Measurements from ENCODE around the gene TEX36.
"Not testable (repeated sequence)": the region's sequence is repeated elsewhere in the genome, so short reads cannot be mapped to it uniquely, and the experiment has no call there.

TEX36 gene

DNA sequence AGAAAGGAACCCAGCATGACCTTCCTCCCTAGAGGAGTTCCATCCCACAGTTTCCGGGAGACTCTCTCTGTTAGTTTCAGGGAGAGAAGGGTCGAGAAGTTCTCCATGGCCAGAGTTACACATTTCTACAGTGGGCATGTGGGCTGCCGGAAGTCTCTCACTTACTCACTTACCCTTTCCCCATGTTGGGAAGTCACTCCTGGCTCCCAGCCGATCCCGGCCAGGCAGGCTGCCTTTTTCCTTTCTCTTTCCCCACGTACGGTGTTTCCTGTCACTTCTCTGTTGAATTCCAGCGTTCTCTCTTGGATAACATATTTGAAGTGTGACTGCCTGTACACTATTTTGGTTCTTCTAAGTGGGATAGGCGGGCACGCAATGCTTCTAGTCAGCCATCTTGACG is 3.5 kb downstream of the TEX36 start:
- Mint-ChIP-seq H3K36me3 (ENCODE audit: low read depth) (no peaks in the 10 kb centered on the region), H3K4me3 (no peak overlapping the region), H3K4me1 (ENCODE audit: low read depth) (no peaks in the 10 kb centered on the region), H3K27ac (no peak overlapping the region), H3K9me3 (peaks cover 47% of the 10 kb centered on the region), H3K27me3 (peaks cover 4% of the 10 kb centered on the region)
- intact Hi-C loops (cut with micrococcal nuclease): no loop called here

DNA sequence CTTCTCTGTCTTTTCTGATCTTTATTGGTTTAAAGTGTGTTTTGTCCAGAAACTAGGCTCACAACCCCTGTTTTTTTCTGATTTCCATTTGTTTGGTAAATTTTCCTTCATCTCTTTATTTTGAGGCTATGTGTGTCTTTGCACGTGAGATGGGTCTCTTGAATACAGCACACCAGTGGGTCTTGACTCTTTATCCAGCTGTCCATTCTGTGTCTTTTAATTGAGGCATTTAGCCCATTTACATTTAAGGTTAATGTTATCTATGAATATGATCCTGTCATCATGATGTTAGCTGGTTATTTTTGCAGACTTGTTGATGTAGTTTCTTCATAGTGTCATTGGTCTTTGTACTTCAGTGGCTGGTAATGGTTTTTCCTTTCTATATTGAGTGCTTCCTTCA is 10.1 kb downstream of the TEX36 start:
- no peaks in the 10 kb centered on the region for H3K27me3 Mint-ChIP-seq
- no peak overlapping the region for H3K4me3 Mint-ChIP-seq
- H3K4me1 Mint-ChIP-seq (ENCODE audit: low read depth): no peaks in the 10 kb centered on the region
- H3K9me3 Mint-ChIP-seq: peaks cover 53% of the 10 kb centered on the region
- H3K36me3 Mint-ChIP-seq (ENCODE audit: low read depth): no peaks in the 10 kb centered on the region
- intact Hi-C loops (cut with micrococcal nuclease): no loop called here
- H3K27ac Mint-ChIP-seq: no peak overlapping the region

DNA sequence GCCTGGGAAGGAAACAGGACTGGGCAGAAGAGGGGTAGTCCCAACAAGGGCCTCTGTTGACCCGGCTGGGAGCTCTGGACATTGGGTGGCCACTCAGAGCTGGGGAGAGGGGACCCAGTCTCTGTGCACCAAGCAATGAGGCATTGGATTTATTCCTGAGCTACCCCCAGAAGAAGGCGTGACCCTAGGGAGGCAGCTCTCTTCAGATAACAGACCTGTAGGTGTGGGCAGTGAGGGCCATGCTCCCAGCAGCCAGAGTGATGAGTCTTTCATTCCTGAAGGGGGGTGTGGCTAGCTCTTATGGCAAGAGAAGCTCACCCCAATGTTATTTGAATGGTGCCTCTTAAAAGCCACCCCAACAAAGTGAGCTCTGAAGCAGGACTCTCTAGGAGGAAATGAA is 20.4 kb downstream of the TEX36 start:
- Mint-ChIP-seq H3K4me1 (ENCODE audit: low read depth) (no peaks in the 10 kb centered on the region), H3K4me3 (no peak overlapping the region), H3K9me3 (peaks cover 12% of the 10 kb centered on the region), H3K27me3 (no peaks in the 10 kb centered on the region), H3K36me3 (ENCODE audit: low read depth) (no peaks in the 10 kb centered on the region), H3K27ac (no peak overlapping the region)
- intact Hi-C loops (cut with micrococcal nuclease): no loop called here

DNA sequence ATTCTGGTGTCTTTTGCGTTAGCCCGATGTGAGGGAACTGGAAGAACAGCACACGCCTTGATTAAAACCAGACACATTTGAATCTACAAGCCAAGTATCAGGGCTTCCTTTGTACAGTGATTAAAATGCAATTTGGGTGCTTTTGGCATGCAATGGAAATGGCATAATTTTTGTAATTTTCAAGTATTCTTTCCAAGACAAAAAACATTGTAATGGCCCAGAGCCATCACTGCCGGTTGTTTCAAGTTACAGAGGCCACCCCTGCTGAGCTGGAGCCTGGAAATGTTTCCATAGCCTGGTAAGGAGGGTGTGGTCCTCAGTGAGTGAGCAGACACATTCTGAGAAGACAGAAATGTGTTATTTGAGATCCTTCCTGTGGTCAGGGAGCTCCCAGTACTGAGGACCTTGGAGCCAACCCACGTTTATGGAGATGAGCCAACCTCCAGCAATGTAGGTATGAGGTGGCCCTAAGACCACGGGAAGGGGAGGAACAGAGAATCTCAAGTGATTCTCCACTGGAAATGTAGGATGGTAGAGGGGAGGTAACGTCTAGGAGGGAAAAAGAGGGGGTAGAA is 20.9 kb downstream of the TEX36 start:
- Mint-ChIP-seq H3K36me3 (ENCODE audit: low read depth) (no peaks in the 10 kb centered on the region), H3K27ac (no peak overlapping the region), H3K4me1 (ENCODE audit: low read depth) (no peaks in the 10 kb centered on the region), H3K4me3 (no peak overlapping the region), H3K27me3 (no peaks in the 10 kb centered on the region), H3K9me3 (peaks cover 12% of the 10 kb centered on the region)
- intact Hi-C loops (cut with micrococcal nuclease): no loop called here

DNA sequence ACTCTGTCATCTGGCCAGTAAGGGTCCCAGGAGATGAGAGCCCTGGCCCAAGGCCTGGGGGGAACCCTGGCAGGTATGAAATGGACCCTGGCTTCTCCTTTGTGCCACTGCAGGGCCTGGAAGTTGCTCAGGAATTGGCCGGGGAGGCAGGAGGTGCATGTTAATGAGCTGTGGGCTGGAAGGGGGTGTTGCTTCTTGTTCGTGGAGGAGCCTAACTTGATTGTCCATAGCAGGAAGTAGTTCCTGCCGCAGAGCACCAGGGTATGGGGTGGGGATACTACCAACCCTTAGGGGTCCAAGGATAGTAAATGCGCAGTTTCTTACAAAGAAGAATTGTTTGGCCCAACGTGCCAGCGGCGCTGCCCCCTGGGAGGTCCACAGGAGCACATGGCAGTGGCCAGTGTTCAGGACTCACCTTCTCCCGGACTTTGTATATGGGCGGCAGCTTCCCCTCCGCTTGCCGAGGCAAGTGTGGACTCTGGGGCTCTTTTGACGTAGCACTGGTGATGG is 21.5 kb downstream of the TEX36 start:
- no peaks in the 10 kb centered on the region for H3K4me1 Mint-ChIP-seq (ENCODE audit: low read depth)

DNA sequence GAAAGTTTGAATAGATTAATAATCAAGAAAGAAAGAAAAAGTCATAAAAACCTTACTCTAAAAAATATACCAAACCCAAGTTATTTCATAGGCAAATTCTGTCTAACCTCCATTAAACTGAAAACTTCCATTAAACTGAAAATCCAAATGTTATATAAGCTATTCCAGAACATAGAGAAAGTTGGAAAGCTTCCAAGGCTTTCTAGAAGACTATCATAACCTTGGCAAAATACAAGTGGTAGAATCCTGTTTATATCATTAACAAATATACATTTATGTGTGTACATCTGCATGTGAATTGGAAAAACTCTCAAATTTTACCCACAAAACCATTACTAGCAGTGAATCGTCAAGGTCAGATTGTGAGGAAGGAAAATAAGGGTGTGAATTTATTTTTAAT is 23.9 kb downstream of the TEX36 start:
- Mint-ChIP-seq H3K36me3 (ENCODE audit: low read depth) (no peaks in the 10 kb centered on the region), H3K9me3 (no peaks in the 10 kb centered on the region), H3K27ac (no peak overlapping the region), H3K4me1 (ENCODE audit: low read depth) (no peaks in the 10 kb centered on the region), H3K4me3 (no peak overlapping the region), H3K27me3 (no peaks in the 10 kb centered on the region)
- intact Hi-C loops (cut with micrococcal nuclease): no loop called here

More for the DNA sequence above, 21.5 kb downstream of the TEX36 start:
- H3K27me3 Mint-ChIP-seq: no peaks in the 10 kb centered on the region
- no peaks in the 10 kb centered on the region for H3K36me3 Mint-ChIP-seq (ENCODE audit: low read depth)
- intact Hi-C loops (cut with micrococcal nuclease): no loop called here
- H3K9me3 Mint-ChIP-seq: peaks cover 8% of the 10 kb centered on the region
- H3K4me3 Mint-ChIP-seq: no peak overlapping the region
- H3K27ac Mint-ChIP-seq: no peak overlapping the region

DNA sequence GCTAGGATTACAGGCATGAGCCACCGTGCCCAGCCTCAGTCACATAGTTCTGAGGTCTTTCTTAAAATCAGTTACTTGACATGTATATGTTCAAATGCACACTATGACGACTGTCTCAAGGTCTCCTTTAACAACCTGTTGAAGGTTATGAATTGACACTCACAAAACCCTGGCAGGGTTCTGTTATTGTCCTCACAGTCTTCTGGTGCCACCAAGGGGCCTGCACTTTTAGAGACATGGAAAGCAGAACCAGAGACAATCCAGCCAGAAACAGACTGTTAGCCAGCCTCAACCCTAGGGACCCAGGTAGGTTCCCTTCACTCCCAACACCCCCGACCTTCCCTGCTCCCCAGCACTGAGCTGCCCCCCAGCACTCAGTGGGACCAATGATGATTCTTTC is 26.4 kb downstream of the TEX36 start:
- Mint-ChIP-seq H3K9me3 (no peaks in the 10 kb centered on the region), H3K4me1 (ENCODE audit: low read depth) (no peaks in the 10 kb centered on the region), H3K36me3 (ENCODE audit: low read depth) (no peaks in the 10 kb centered on the region), H3K27me3 (no peaks in the 10 kb centered on the region), H3K4me3 (no peak overlapping the region), H3K27ac (no peak overlapping the region)
- intact Hi-C loops (cut with micrococcal nuclease): no loop called here

DNA sequence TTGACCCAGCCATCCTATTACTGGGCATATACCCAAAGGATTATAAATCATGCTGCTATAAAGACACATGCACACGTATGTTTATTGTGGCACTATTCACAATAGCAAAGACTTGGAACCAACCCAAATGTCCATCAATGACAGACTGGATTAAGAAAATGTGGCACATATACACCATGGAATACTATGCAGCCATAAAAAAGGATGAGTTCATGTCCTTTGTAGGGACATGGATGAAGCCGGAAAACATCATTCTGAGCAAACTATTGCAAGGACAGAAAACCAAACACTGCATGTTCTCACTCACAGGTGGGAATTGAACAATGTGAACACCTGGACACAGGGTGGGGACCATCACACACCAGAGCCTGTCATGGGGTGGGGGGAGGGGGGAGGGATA is 29.9 kb downstream of the TEX36 start:
- H3K36me3 Mint-ChIP-seq (ENCODE audit: low read depth); H3K4me3 Mint-ChIP-seq; intact Hi-C loops (cut with micrococcal nuclease); H3K27ac Mint-ChIP-seq; H3K4me1 Mint-ChIP-seq (ENCODE audit: low read depth); H3K27me3 Mint-ChIP-seq: not testable (repeated sequence)
- peaks cover 13% of the 10 kb centered on the region for H3K9me3 Mint-ChIP-seq

DNA sequence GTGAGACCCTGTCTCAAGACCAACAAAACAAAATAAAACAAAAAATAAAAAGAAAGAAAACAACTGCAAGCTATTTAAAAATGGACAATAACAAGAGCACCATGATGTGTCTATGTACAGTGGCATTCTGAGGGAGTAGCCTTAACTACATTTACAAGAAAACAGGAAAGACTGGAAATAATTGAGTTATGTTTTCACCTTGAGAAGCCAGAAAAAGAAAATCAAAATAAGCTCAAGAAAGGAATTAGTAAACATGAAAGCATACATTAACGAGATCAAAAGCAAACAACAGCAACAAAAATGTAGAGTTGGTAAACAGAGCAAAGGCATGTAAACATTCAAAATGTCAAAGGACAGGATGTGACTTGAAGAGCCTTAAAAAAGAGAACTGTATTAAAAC is 36.7 kb downstream of the TEX36 start:
- Mint-ChIP-seq H3K4me3 (no peak overlapping the region), H3K36me3 (ENCODE audit: low read depth) (no peaks in the 10 kb centered on the region), H3K27me3 (no peaks in the 10 kb centered on the region), H3K9me3 (peaks cover 13% of the 10 kb centered on the region), H3K27ac (no peak overlapping the region), H3K4me1 (ENCODE audit: low read depth) (no peaks in the 10 kb centered on the region)
- intact Hi-C loops (cut with micrococcal nuclease): no loop called here

DNA sequence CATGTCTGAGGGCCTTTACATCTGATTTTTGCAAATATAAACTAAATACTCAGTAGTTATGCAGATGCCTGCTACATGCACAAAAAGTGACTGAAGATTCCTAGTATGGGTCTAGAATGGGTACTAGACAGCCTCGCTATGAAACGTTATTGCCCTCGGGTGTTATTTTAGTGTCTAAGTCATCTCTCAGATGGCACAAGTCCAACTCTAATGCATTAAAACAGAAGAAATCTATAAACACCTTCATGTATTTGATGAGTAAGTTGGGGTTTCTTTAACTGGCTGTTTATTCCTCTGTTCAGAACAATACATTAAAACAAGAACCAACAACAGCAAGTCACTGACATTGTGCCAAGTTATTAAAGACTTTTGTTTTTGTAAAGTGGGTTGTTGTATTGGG is 41.6 kb downstream of the TEX36 start:
- H3K27ac Mint-ChIP-seq: no peak overlapping the region
- no peaks in the 10 kb centered on the region for H3K36me3 Mint-ChIP-seq (ENCODE audit: low read depth)
- H3K4me1 Mint-ChIP-seq (ENCODE audit: low read depth): no peaks in the 10 kb centered on the region
- peaks cover 2% of the 10 kb centered on the region for H3K27me3 Mint-ChIP-seq
- H3K9me3 Mint-ChIP-seq: no peaks in the 10 kb centered on the region
- intact Hi-C loops (cut with micrococcal nuclease): no loop called here
- no peak overlapping the region for H3K4me3 Mint-ChIP-seq

DNA sequence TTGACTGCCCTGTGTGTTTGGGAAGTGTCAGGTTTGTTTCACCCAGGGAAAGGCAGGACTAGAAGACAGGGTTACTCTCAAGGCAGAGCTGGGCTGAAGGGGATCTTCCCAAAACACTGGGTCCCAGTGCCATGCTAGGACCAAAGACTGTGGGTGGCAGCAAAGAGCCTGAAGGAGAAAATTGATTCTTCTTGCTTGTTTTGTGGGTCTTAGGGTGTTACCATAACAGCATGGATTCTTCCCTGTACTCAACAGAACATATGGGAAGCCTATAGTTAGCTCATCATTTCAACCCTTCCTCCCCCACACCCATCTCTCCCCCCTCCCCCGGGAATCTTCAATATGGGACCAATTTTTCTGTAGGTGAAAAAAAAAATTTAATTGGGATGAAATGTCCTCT is 42.3 kb downstream of the TEX36 start:
- no peak overlapping the region for H3K4me3 Mint-ChIP-seq
- H3K27ac Mint-ChIP-seq: no peak overlapping the region
- no peaks in the 10 kb centered on the region for H3K4me1 Mint-ChIP-seq (ENCODE audit: low read depth)
- H3K27me3 Mint-ChIP-seq: peaks cover 2% of the 10 kb centered on the region
- no peaks in the 10 kb centered on the region for H3K9me3 Mint-ChIP-seq
- intact Hi-C loops (cut with micrococcal nuclease): no loop called here
- H3K36me3 Mint-ChIP-seq (ENCODE audit: low read depth): no peaks in the 10 kb centered on the region

DNA sequence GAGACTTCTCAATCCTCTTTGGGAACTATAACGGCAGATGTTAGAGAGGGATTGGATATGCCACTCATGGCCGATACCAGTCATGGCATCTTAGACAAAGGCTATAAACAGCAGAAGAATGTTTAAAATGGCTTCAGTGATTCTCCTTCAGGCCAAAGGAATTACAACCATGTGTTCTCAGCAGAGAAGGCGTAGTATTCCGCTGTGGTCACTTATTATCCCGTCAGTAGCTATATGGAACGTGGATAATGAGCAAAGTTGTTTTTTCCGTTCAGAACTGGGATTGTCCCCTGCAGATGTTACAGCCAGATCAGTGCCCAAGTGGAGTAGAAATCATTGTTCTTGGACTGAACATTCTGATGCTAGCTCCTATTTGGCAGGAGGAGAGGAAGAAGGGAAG is 43.1 kb downstream of the TEX36 start:
- Mint-ChIP-seq H3K27ac (no peak overlapping the region), H3K27me3 (peaks cover 2% of the 10 kb centered on the region), H3K4me1 (ENCODE audit: low read depth) (no peaks in the 10 kb centered on the region), H3K9me3 (no peaks in the 10 kb centered on the region), H3K36me3 (ENCODE audit: low read depth) (no peaks in the 10 kb centered on the region), H3K4me3 (no peak overlapping the region)
- intact Hi-C loops (cut with micrococcal nuclease): no loop called here

DNA sequence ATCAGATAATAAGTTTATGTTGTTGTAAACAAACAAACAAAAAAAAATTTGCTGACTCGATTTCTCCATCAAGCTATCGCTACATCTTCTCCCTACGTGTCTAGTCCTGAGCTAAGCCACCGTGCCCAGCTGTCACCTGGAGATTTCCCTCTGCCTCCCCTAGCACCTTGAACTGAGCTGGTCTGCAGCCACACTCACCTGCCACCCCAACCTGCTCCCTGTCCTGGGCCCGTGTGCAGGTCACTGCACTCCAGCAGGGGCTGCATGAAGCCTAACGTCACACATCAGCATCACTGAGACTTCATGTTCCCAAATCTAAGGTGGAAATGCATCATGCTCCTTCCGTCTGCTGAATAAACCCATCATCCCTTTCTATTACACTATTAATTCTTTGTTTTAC is 44.4 kb downstream of the TEX36 start:
- Mint-ChIP-seq H3K4me3 (no peak overlapping the region), H3K36me3 (ENCODE audit: low read depth) (no peaks in the 10 kb centered on the region), H3K4me1 (ENCODE audit: low read depth) (no peaks in the 10 kb centered on the region), H3K27ac (no peak overlapping the region), H3K27me3 (peaks cover 2% of the 10 kb centered on the region), H3K9me3 (no peaks in the 10 kb centered on the region)
- intact Hi-C loops (cut with micrococcal nuclease): no loop called here

DNA sequence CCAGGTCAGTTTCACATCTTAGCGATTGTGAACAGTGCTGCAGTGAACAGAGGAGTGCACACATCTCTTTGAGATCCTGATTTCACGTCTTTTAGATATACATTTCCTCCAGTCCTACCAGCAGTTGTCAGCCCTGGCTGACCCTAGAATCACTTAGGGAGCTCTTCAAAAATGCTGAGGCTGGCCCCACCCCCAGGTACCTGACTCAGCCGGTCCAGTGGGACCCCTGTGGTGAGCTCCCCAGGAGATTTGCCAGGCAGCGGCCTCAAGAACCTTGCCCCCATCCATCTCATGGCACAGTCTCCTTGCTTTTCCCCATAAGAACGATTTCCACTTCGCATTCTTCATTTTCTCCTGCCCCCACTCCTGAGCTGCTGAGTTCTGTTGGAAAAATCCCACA is 45.5 kb downstream of the TEX36 start:
- no peak overlapping the region for H3K4me3 Mint-ChIP-seq
- H3K36me3 Mint-ChIP-seq (ENCODE audit: low read depth): no peaks in the 10 kb centered on the region
- peaks cover 2% of the 10 kb centered on the region for H3K27me3 Mint-ChIP-seq
- intact Hi-C loops (cut with micrococcal nuclease): no loop called here
- H3K27ac Mint-ChIP-seq: no peak overlapping the region
- H3K9me3 Mint-ChIP-seq: no peaks in the 10 kb centered on the region
- H3K4me1 Mint-ChIP-seq (ENCODE audit: low read depth): no peaks in the 10 kb centered on the region

DNA sequence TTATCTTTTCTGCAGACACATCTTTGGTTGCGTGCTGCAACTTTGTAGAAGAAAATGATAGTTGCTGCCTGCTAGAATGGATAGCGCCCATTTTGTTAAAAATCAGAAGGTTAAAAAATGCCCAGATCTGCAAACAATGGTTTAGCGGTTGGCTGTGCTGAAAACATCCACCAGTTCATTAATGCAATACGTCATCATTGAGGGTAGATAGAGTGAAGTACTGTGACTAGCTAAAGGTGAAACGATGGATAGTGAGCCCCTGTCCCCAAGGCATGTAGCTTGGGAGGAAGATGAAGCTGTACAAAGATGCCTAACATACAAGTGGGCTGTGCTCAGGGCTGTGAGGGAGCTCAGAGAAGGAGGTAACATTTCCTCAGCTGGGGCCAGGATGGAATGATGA is 48.4 kb downstream of the TEX36 start:
- Mint-ChIP-seq H3K27ac (no peak overlapping the region), H3K27me3 (peaks cover 2% of the 10 kb centered on the region), H3K36me3 (ENCODE audit: low read depth) (no peaks in the 10 kb centered on the region), H3K9me3 (no peaks in the 10 kb centered on the region), H3K4me3 (no peak overlapping the region), H3K4me1 (ENCODE audit: low read depth) (no peaks in the 10 kb centered on the region)
- intact Hi-C loops (cut with micrococcal nuclease): no loop called here
